HG03439 (cell line): ENCODE data around the gene LDLRAD4.

ENCODE experiments used
- ATAC-seq: cut with Tn5 transposase; IDR thresholded peaks from one replicate; pipeline ENCODE4 v1.9.1; 2021; ENCODE audit warnings: mild to moderate bottlenecking, moderate library complexity; ENCODE audit not compliant: unreplicated experiment

The LDLRAD4 gene

DNA sequence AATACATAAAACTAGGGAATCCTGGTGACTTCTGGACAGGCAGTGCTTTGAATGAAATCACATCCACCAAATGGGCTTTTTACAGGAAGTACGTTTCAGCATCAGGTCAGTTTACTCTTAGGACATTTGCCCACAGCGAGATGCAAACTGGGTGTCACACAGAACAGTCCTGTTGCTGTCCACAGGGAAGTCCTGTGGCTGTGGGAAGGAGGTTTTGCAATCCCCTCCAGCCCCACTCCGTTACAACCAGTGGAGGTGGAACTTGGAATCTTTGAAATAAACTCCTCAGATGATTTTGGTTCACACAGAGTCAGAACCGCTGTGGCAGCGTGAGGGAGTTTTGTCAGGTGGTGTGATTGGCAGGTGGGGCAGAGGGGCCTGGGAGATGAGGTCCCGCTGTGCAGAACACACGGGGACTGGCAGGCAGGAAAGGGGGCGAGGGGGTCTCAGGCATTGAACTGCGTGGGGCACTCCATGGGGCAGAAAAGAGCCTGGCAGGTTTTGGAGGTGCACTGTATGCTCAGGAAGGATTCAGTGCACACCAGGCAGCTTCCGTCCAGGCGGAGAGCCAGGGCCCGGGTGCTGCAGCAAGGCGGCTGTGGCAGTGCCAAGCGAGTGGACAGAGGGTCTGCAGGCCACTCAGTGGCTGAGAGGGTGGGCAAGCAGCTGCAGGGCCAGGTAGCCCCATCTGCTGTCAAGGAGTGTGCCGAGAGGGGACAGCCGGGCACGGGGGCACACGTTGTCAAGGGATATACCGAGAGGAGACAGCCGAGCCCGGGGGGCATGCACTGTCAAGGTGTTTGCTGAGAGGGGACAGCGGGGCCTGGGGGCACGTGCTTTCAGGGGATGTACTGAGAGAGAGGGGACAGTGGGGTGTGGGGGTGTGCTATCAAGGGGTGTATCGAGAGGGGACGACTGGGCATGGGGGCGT is 148.7 kb downstream of the LDLRAD4 start:
- no peak for ATAC-seq

DNA sequence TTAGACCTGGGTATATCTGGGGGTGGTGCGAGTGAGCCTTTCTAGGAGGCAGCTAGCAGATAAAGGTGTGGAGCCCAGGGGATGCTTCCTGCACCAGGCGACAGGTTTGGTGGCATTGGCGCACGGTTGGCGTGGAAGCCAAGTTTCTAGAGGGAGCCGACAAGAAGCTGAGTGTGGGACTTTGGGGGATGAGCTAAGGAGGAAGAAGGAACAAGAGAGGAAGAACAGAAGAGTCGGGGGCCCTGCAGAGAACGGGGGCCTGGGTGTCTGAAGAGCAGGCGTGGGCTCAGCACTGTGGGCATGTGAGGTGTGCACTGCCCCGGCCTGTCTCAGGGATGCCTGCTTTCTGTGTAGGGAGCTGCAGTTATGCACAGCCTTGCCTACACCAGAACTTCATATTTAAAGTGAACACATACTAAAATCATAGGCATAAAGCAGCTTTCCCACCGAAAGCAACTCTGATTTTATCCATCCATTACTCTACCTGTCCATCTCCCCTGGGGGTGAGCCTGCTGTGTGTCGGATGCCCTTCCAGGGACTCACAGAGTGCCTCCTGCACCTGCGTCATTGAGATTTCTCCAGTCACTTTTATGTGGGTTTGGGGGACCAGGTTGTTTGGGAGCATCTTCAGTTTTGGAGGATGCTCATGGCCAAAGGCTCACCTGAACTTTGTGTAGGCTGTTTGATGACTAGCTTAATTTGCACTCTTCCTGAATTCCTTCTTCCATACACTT is 149.7 kb downstream of the LDLRAD4 start:
- no peak for ATAC-seq

DNA sequence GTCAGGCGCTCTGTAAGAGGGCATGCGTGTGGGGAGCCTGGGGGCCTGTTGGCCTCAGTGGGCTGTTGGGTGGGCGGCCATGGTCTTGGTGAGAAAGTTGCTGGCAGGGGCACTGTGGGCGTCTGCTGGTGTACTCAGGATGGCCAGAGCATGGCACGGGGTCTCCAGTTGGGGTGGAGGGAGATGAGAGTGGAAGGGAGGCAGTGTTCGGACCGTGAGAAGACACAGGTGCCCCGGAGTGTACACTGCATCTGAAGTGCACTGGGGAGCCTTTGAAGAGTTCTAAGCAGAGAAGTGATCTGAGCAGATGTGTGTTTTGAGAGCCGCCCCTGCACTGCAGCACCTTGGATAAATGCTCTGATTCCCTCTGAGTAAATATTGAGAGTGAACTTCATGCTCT is 150.8 kb downstream of the LDLRAD4 start:
- ATAC-seq, result no peak

DNA sequence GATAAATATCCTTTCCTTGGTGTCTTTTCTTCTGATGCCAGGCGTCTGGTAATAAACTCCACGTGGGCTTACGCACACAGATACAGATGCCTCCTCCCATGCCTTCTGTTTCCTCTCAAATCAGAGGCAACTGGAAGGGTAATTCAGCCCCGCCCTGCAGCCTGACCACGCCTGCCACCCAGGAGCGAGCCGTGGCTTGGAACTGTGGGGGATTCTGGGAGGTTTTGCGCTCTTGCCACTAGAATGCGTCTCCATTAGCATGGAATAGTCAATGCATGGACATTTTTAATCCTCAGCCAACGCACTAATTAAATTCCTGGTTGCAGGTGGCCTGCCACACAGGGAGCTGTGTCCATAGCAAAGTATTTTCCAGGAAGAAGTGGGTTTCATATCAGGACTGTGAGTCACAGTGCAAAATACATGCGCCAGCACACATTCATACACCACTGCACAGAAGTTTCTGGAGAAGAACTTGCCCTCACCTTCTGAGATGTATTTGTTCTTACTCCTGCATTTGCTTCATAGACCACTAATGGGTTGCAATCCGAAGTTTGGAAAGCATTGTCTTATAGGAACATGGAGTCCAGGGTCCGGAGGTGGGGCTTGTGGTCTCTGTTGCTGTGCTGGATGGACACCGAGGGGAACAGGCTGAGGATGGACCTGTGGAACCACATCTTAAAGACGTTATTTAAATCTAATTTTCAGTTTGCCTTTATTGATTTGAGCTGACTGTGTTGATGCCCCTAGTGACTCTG is 151.4 kb downstream of the LDLRAD4 start:
- no peak for ATAC-seq

DNA sequence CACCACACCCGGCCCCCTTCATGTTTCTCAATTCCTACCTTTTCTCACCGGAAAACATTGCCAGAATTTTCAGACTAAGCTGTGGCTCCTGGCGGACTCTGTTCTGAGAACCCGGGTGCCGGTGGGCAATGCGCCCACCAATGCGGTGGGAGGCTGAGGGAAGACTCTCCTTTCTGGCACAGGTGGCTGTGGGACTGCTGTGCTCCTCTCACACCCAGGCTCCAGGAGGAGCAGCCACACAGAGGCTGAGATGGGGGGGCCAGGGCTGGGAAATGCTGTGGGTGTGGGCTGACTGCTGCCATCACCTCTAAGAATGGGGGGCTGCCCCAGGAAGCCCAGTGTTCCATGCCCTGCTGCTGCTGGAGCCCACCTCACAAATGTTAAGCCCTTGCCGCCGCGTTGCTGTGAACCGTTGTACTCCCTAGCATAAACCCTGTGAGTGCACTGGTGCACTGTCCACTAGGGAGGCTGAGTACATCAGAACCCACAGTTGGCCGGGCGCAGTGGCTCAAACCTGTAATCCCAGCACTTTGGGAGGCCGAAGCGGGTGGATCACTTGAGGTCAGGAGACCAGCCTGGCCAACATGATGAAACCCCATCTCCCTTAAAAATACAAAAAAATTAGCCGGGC is 152.6 kb downstream of the LDLRAD4 start:
- no peak for ATAC-seq

DNA sequence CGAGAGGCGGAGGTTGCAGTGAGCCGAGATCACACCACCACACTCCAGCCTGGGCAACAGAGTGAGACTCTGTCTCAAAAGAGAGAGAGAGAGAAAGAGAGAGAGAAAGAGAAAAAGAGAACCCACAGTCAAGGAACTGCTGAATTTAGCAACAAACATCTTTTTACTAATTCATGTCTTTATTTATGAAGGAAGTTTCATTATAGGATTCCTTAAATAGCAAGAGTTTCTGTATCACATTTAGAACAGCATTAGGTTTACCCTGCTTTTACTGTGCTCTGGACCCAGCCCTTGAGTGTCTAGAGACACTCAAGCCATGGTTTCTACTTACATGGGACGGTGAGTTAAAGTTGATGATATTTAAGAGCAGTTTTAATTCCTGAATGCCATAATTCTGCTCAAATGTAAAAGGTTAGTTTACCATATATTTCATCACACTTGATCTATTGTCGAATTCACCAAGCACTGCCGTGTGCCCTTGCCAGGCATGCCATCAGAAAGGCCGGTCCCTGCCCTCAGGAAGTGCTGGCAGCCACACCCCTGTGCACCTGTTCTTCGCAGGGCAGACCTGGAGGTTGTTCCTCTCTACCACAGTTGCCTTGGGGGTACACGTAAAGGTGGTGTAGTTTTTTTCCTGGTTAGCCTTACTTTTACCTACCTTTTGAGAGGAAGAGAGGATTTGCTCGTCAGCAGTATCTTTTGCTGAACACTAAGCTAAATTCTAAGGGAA is 153.3 kb downstream of the LDLRAD4 start:
- no peak for ATAC-seq

DNA sequence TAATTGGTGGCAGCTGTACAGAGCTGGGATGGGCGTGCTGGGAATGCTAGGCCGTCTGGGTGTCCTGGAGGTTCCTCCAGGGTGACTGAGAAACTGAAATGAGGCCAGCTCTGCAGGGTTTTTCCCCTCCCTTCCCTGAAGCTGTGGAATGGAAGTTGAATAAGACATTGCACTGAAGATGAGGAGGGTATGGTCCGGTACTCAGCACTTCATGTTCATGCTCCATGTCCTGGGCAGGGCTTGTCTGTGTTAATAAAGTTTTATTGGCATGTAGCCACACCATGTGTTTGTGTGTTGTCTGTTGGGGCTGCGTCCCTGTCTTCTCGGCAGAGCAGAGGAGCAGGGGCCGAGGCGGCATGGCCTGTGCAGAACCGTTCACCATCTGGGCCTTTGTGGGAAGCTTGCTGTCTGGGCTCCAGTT is 154.0 kb downstream of the LDLRAD4 start:
- no peak for ATAC-seq

DNA sequence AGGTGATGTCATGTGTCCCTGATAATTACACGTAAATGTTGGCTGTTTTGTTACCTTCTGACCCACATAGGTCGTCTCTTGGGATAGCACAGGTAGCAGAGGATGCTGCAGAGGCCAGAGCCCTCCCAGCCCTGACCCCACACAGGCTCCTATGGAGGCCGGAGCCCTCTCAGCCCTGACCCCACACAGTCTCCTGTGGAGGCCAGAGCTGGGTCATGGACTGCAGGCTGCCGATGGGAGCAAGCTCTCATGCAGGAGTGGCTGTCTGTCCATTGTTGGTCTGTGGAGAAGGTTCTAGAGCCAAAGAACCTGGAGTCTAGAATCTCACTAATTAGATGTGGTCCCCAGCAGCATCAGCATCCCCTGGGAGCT is 155.5 kb downstream of the LDLRAD4 start:
- no peak for ATAC-seq

DNA sequence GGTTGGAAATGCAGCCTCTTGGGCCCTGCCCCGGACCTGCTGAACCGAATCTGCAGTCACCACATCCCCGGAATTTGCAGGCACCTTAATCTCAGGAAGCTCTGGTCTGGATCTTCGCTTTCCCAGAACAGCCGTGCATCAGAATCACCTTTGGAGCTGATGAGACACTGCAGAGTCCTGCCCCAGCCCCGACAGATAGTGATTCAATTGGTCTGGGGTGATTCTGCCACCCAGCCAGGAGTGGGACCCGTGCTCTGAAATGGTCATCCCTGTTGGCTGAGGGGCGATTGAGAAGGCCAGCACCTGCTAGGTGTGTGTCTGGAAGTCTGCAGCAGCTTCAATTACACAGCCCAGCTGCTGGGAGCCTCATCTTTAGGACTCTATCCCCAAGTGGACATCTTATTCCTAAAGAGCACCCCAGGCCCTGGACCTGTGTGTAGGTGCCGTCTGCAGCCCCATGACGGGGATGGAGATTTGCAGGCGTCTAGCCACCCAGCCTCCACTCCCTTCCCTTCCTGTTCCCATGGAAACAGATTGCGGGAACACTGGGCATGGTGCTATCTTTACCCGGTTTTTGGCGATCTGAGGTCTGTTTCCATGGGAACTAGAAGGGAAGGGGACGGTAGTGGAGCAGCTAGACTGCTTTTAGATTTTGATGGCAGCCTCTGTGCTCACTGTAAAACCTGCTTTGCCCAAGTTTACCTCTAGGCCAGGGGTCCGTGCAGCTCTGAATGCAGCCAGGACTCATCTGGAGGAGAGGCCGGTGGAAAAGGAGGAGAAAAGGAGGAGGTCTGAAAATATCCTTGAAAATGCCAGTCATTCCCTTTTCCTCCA is 156.1 kb downstream of the LDLRAD4 start:
- no peak for ATAC-seq

DNA sequence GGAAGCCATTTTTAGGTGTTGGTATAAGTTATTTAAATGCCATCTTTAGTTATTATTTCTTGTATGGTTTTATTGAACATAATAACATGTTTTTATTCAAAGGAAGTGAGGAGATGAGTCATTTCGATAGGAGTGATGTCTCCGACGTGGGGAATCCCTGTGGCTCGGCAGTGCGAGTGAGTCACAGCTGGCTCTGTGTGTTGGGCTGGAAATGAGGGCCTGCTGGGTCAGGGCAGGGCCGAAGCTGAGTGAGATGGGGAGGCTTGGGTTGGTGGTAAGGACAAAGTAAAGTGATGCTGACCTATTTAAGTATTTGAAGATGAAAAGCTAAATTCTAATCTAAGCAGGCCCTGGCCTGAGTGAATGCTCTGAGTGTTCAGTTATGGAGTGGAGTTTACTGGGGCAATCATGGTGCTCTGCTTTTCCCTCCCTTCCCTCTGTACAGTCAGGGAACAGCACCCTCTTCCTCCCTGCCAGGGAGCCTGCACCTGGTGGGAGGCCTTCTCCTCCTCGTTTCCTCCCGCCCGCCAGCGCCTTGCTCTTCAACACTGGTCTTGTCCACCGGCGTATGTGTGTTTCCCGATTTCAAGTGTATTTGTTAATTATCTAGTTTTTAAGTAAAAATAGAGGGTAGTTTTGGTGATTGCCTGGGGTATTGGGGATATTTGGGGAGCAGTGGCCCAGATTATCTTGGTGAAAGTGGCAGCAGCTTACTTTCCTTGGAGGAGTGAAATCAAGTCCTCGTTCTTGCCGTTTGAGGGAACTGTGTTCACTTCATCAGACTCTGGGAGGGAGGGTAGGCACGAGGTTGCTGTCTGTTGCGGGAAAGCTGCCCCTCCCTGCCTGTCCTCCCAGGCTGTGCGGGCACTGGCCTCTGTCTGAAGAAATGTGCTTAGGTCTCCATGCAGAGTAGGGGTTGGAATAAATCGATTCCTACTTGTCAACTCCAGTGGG is 157.0 kb downstream of the LDLRAD4 start:
- ATAC-seq, result peak; percentile 73

DNA sequence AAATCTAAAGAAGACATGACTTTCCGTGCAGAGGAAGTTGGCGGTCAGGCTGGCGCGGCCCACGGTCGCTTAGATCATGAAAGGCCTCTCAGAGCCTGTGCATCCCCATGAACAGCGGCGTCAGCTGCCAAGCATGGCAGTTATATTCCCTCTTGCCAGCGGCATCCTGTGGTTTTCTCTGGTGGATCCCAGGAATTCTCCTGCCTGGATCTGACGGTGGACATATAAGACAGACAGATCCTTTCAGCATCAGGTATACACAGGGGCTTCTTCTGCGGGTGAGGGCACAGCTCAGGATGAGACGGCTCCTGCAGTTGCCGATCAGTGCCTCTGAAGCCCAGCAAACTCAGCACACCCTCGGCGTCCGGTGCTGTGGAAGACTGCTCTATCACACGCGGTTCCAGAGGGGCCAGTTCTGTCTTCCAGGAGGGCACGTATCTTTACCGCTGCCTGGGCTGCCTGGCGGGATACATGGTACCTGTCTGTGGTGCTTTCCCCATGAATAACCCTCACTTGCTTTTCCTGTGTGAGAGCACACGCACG is 157.8 kb downstream of the LDLRAD4 start:
- ATAC-seq, result no peak

DNA sequence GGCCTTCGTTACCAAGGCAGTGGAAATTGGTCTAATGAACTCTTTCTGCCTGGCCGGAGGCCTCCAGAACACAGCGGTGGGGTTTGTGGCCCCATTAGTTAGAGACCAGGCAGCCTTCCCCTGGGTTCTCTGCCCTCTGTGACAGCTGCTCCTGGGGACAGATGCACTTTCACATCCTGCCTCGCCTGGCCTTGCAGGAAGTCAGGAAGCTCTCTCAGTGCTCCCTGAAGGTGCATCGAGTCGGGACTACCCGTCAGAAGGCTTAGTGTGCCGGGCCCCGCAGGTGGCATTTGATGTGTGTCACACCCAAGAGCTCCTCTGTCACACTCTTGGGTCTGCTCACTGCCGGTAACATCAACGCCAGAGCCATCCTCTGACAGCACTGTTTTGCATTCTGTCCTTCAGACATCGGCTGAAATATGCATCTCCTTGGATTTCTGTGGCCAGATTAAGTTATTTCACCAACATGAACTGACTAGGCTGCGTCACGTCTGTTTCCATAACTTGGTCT is 158.3 kb downstream of the LDLRAD4 start:
- ATAC-seq, result no peak

DNA sequence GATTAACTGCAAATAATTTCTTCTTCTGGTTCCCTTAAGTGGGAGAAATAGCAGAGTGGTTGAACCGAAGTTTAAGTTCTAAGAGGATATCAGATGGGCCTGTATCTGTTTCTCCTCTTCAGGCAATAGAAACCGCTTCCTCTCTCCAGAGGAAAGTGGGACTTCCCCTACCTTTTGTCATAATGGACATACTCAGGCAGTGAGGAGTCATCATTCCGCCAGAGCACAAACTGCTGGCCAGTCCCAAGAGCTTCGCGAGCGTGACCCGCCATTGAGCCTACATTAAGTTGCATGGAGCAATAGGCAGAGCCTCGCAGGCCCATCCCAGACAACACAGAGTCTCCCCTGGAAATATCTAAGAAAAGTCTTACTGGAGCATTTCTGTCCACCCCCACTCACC is 158.9 kb downstream of the LDLRAD4 start:
- ATAC-seq, result no peak

DNA sequence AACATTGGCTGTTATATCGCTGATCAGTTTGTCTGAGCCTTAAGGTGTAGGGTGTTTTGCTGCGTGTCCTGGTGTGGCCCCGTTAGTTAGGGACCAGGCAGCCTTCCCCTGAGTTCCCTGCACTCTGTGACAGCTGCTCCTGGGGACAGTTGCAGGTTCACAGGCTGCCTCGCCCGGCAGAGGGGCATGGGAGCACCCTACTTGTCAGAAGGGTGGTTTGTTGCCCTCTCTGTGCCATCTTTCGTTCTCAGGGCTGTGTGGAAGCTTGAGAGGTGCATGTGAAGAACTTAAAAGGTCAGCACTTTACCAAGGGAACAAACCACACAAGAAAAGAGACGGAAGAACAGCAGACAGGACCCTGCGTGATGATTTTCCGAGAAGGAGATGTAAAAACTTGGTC is 159.6 kb downstream of the LDLRAD4 start:
- no peak for ATAC-seq

DNA sequence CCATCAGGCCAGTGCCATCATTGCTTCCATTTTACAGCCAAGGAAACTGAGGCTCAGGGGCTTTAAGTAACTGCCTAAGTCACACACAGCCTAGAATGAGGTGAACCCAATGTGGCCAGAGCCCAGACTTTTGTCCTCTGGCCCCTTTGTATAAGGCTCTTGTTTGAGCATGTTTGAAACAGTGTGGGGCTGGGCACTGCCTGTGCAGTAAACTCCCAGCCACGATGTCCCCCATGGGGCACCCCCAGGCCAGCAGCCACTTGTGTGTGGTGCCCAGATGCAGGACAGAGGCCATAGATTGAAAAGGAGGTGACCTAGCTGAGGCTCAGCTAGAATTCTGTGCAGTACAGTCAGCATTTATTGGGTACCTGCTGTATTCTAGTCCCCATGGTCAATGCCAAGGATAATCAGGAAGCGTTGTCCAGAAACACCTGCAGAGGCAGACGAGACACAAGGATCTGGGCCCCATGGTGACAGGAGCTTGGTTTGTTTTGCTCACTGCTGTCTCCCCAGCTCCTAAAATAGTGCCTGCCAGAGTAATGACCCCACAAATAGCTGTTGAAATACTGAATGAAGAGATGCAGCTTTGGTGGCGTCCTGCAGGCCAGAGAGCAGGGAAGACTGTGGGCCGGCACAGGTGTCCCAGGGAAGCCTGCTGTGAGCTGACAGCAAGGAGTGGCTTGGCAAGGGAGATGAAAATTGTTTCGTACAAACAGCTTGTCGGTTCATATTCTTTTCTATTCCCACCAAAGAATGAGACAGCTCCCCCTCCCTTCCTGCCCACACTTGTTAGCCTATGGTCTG is 160.7 kb downstream of the LDLRAD4 start:
- ATAC-seq, result no peak

DNA sequence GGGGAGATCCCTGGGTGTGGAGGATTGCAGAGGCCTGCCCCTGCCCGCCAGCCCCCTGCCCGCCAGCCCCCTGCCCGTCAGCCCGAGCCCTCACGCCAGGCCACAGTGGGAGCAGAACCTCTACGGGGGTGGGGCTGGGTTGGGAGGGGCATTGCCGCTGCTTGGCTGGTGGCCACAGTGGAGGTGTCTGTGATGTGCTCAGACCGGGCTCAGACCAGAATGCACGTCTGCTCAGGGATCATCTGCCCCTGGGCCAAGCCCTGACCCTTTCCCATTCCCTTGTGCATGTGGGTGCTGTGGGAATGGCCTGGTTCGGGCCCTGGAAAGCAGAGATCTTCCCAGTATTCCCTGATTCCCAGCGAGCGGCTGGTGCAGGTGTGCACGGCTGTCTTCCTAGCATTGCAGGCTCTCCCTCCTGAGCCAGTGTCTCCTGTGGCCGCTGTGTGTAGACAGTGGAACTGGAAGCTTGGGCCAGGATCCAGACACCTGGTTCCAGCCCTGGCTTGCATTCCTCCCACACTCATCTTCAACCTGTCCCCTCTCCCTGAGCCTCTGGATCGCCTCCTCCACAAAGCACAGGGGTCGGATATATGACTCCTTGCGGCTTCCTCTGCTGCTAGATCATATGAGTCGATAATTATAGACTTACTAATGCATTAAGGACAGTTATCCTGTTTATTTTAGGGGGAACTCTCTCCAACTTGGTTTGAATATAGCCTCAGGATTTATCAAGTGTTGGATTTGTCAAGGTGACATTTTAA is 161.6 kb downstream of the LDLRAD4 start:
- no peak for ATAC-seq
